ENCODE results near the gene GALNS. TPM values are rescaled to one million over a fixed set of nuclear protein-coding genes. Genes with fewer than 3 reads are reported as not detected.

GALNS gene
- polyA plus RNA-seq, 3 donors = 17.6 to 27.3 (median 26.8) TPM

DNA sequence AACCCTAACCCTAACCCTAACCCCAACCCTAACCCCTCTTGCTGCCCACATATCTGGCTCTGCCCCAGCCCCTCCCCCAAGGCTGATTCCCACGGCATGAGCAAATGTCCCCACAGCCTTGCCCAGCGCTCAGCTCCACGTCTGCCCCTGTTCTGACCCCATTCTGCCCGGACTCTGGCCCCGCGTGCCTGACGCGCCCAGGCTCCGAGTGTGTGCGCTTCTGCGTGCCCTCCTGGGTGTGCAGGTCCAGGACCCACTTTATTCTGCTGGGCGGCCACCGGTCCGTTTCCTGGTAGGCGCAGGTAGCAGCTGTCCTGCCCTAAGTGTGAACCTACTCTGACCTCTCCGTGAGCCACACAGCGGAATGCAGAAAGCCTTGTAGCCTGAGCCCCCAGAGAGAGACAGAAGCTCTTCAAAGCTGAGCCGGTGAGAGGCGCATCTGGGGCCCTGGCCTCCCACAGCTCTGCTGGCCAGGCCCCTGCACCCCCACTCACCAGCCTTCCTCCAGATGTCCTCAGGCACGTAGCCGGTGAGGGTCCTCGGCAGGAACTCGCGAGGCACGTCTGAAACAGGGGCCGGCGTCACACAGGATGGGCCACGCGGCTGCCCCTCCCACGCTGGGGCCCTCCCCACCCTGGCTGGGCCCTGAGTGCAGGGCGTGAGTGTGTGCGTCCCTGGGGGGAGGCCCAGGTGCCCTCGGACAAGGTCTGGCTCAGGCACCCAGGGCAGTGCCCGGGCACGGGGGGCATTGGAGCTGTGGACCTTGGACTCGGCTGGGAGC lies 23.7 kb upstream of the GALNS start:
- no peak for DNase-seq (ENCODE audit: extremely low read depth in 1 of 11, low read depth in 9 of 11, low spot score in 4 of 11)

DNA sequence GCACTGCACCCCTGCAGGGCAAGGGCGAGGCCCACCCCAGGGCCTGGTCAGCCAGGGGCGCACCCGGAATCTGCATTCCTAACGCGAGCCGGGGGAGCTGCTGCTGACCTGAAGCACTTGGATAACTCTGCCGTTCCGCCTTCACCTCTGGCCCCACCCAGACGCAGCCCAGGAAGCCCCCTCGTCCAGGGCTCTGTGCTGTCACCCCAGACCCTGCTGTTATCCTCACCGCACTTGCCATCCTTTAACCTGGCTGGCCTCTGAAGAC lies 23.0 kb upstream of the GALNS start:
- DNase-seq (ENCODE audit: extremely low read depth in 1 of 11, low read depth in 9 of 11, low spot score in 4 of 11) = no peak

- no peak for DNase-seq (ENCODE audit: extremely low read depth in 1 of 11, low read depth in 9 of 11, low spot score in 4 of 11)
Observed at GRCh38 chr16:88878967-88879787, 22.4 kb upstream of the GALNS start.

- DNase-seq (ENCODE audit: extremely low read depth in 1 of 11, low read depth in 9 of 11, low spot score in 4 of 11) = no peak
Observed at GRCh38 chr16:88878356-88878755, 21.6 kb upstream of the GALNS start.

DNA sequence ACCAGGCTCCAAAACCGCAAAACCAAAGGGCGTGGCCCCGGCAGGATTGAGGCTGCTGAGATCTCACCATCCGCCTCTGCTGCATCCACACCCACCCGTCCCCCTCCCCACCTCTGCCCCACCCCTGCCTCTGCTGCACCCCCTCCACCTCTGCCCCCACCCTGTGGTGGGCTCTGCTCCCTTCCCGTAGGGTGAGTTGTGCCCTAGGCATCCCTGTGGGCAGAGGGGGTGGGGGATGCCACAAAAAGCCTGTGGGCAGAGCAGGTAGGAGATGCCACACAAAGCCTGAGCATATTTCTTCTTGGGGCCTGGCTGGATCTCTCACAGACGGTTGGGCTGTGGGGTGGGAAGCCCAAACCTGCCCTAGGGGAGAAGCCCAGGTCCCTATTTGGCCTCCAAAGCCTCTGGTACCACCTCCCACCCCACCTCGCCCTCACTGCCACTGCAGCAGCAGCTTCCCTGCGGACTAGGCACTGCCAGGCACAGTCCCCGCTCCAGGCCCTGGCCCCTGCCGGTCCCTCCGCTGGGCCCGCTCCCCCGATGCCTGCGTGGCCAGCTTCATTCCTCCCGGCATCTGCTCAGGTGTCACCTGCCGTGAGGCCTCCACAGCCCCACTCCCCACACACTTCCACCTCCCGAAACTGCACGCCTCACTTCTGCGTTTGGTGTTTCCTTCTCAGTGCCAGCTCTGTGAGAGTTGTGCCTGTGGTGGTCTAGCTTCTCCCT lies 21.0 kb upstream of the GALNS start:
- DNase-seq (ENCODE audit: extremely low read depth in 1 of 11, low read depth in 9 of 11, low spot score in 4 of 11) = no peak

- DNase-seq (ENCODE audit: extremely low read depth in 1 of 11, low read depth in 9 of 11, low spot score in 4 of 11) = no peak
Observed at GRCh38 chr16:88876942-88877526, 20.3 kb upstream of the GALNS start.

- no peak for DNase-seq (ENCODE audit: extremely low read depth in 1 of 11, low read depth in 9 of 11, low spot score in 4 of 11)
Observed at GRCh38 chr16:88875703-88876234, 19.0 kb upstream of the GALNS start.

GRCh38 chr16:88874938-88875599 lies 18.3 kb upstream of the GALNS start:
- DNase-seq (ENCODE audit: extremely low read depth in 1 of 11, low read depth in 9 of 11, low spot score in 4 of 11) = no peak

GRCh38 chr16:88872650-88873331 lies 16.0 kb upstream of the GALNS start:
- no peak for DNase-seq (ENCODE audit: extremely low read depth in 1 of 11, low read depth in 9 of 11, low spot score in 4 of 11)

DNA sequence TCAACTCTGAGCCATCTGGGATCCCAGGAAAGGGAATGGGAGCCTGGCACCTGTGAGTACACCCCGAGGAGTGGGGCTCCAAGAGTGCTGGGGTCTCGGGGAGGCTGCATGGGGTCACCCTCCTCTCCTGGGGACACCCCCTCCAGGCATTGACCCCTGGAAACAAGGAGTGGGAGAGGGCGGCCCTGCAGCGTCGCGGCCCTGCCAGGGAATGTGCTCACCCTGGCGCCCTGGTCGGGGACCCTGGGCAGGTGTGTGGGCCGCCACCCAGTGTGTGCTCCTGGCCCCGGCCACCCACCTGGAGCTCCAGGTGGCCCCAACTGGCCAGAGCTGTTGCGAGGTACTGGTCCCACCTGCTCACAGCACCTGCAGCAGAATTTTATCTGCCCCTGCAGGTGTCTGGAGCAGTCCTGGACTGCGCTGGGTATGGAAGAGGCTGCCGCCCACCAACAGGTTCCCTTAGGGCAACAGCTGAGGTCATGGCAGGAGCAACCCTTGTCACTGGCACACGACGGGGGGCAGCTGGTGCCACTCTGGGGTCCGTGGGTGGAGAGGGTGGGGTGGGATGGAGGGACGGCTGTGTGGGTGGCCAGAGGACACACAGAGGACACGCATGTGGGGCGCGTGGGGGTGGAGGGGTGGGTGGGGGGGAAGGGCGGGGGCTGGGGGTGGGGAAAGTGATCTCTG lies 15.1 kb upstream of the GALNS start:
- DNase-seq (ENCODE audit: extremely low read depth in 1 of 11, low read depth in 9 of 11, low spot score in 4 of 11) = no peak

DNA sequence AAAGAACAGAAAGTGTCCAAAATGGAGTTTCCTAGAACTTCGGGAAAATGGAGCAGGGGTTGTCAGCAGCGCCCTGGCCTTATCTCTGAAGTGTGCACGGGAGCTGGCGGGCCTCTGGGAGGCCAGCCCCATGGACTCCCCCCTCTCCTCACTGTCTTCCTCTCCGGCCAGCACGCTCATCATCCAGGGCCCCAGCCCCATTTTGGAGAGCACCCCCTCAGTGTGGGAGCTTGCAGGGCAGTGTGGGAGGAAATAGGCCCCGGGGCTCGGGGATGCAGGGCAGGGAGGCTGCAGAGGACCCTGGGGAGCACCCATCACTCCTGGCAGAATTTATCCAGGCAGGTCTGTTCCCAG lies 14.6 kb upstream of the GALNS start:
- DNase-seq (ENCODE audit: extremely low read depth in 1 of 11, low read depth in 9 of 11, low spot score in 4 of 11) = no peak

- no peak for DNase-seq (ENCODE audit: extremely low read depth in 1 of 11, low read depth in 9 of 11, low spot score in 4 of 11)
Observed at GRCh38 chr16:88870608-88871348, 14.0 kb upstream of the GALNS start.

GRCh38 chr16:88869673-88869980 lies 12.9 kb upstream of the GALNS start:
- DNase-seq (ENCODE audit: extremely low read depth in 1 of 11, low read depth in 9 of 11, low spot score in 4 of 11) = no peak

GRCh38 chr16:88868974-88869672 lies 12.4 kb upstream of the GALNS start:
- DNase-seq (ENCODE audit: extremely low read depth in 1 of 11, low read depth in 9 of 11, low spot score in 4 of 11) = no peak

- no peak for DNase-seq (ENCODE audit: extremely low read depth in 1 of 11, low read depth in 9 of 11, low spot score in 4 of 11)
Observed at GRCh38 chr16:88867581-88868246, 11.0 kb upstream of the GALNS start.

DNA sequence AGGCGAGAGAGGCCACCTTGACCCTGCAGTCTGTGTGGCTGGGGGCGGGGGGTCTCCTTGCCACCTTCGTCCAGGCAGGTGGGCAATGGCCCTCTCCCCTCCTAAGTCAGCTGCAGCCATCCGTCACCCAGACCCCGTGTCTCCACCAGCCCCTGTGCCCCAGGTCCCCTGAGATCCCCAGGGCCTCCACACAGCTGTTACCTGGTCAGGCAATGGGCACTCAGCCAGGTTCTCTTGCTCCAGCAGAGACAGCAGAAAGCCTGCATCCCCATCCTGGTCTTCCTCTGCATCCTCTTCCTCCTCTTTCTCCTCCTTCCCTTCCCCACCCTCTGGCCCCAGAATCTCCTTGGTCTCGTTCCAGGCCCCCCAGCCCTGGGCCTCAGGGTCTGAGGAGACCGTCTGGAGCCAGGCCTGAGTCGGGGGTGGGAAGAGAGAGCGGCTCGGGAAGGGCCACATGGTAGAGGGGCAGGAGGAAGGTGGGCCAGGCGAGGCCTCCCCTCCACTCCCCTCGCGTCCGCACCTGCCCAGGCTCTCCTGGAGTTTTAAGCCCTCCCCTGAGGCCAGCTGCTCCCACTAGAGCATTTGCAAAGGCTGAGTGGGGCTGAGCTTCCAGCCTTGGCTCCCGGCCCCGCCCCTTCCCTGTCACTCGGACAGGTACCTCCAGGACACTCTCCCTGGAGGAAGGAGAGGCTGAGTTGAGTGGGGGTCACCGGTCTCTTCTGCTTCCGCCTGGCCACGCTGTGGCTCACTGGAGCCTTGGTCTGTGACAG lies 9.6 kb upstream of the GALNS start, which contains the start of gene PABPN1L:
TSS of gene PABPN1L (minus strand) at position 510 of the 770 bp plus-strand sequence. CDS start at position 456, 54 bp downstream.
- no peak for DNase-seq (ENCODE audit: extremely low read depth in 1 of 11, low read depth in 9 of 11, low spot score in 4 of 11)

Data from renal cortex interstitium (tissue), 11 donors.